K562 treated with DMSO at 1 percent for 4 hours (cell line): ENCODE results near the gene CSTF2T. TPM values are rescaled to one million over a fixed set of nuclear protein-coding genes. Genes with fewer than 3 reads are reported as not detected.

Experiments used
- total RNA-seq: library from RNA; unstranded; fragments of 300-600 nt; gene quantifications from 2 replicates; pipeline ENCODE4 v1.2.3, GENCODE V29; 2022; ENCODE audit not compliant: insufficient read depth

Gene CSTF2T, protein sequence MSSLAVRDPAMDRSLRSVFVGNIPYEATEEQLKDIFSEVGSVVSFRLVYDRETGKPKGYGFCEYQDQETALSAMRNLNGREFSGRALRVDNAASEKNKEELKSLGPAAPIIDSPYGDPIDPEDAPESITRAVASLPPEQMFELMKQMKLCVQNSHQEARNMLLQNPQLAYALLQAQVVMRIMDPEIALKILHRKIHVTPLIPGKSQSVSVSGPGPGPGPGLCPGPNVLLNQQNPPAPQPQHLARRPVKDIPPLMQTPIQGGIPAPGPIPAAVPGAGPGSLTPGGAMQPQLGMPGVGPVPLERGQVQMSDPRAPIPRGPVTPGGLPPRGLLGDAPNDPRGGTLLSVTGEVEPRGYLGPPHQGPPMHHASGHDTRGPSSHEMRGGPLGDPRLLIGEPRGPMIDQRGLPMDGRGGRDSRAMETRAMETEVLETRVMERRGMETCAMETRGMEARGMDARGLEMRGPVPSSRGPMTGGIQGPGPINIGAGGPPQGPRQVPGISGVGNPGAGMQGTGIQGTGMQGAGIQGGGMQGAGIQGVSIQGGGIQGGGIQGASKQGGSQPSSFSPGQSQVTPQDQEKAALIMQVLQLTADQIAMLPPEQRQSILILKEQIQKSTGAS
- total RNA-seq: 9.4 and 13.6 TPM in 2 replicates

DNA sequence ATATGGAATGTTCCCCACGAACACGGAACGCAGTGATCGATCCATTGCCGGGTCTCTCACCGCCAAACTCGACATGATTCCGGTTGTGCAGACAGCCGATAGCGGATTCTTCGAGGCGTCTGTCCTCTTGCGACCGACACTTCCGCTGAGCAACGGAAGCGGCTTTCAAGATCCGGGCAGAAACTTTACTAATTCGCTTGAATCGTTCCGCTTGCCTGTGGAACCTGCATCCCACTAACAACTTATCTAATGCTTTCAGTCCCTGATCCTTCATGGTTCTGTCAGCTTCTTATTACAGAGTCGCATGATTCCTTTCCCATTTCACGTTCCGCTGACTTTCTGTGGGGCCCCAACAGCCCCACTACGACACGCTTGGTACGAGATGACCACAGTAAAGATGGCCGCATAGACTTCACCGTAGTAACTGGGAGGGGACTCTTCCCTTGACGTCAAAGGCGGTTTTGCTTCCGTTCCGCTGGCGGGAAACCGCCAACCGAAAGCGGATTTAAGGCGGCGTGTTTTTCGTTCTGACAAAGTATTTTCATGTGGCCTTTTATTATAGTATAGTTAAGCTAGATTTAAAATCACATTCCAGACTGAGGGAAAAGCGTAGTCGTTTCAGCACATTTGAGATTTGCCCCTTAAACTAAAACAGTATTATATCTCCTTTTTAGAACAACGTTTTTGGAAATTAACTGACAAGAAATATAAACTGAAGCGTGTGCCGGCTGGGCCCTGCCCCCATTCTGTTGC is at the start of gene CSTF2T:
Gene CSTF2T (minus strand): TSS at position 121 of the 753 bp plus-strand sequence. CDS start 46 bp downstream, at position 75.

